PC-9 (cell line): ENCODE measurements around the gene PTPN11. TPM values are rescaled to one million over a fixed set of nuclear protein-coding genes. Genes with fewer than 3 reads are reported as not detected.
"Not testable (repeated sequence)": the region's sequence is repeated elsewhere in the genome, so short reads cannot be mapped to it uniquely, and the experiment has no call there.

ENCODE experiments used
- BruUV-seq: library from RNA; stranded (reverse); fragments of 400-500 nt; replicated peaks from 2 replicates; lab custom pipeline; 2021; lab: Mats Ljungman, UMichigan
- CTCF ChIA-PET: fragments of 300-600 bp; sonication (Branson Sonifier 250); formaldehyde crosslinking; loops from one replicate; lab custom pipeline; 2022; ENCODE audit warnings: antibody characterized with exemption; lab: Charles Lee
- POLR2A ChIA-PET: fragments of 300-600 bp; sonication (Branson Sonifier 250); formaldehyde crosslinking; loops from one replicate; lab custom pipeline; 2022; ENCODE audit warnings: antibody characterized with exemption; ENCODE audit not compliant: unreplicated experiment; lab: Charles Lee
- DNase-seq, 2 experiments: peaks; one replicate each; pipeline versions ENCODE4 v3.0.0 to v3.0.0-alpha.2; 2015 to 2022; ENCODE audit warnings: mixed read lengths in 1 of 2
- H2AFZ ChIP-seq: fragments of 200-600 bp; sonication (generic); 2 replicates; pipeline ENCODE4 v1.8.1; 2017; ENCODE audit warnings: antibody characterized with exemption
- H3F3A ChIP-seq: fragments of 200-600 bp; sonication (generic); 2 replicates; pipeline ENCODE4 v1.8.1; 2017; ENCODE audit warnings: antibody characterized with exemption, mild to moderate bottlenecking, low read depth; ENCODE audit not compliant: insufficient read depth
- H3K27ac ChIP-seq: fragments of 200-600 bp; sonication (generic); 2 replicates; pipeline ENCODE4 v1.6.1; 2016; ENCODE audit warnings: mixed run types
- H3K27me3 ChIP-seq: fragments of 200-600 bp; sonication (generic); 2 replicates; pipeline ENCODE4 v1.6.1; 2016; ENCODE audit warnings: low read depth, mixed run types; ENCODE audit not compliant: insufficient read depth
- H3K36me3 ChIP-seq: fragments of 200-600 bp; sonication (generic); 2 replicates; pipeline ENCODE4 v1.6.1; 2016; ENCODE audit warnings: low read depth, mixed run types
- H3K4me1 ChIP-seq: fragments of 200-600 bp; sonication (generic); replicated peaks from 2 replicates; pipeline ENCODE4 v1.6.1; 2016; ENCODE audit warnings: mixed run types; ENCODE audit not compliant: insufficient read depth
- H3K4me2 ChIP-seq: fragments of 200-600 bp; sonication (generic); 2 replicates; pipeline ENCODE4 v1.6.1; 2017; ENCODE audit warnings: mixed run types
- H3K4me3 ChIP-seq: fragments of 200-600 bp; sonication (generic); 2 replicates; pipeline ENCODE4 v1.6.1; 2016; ENCODE audit warnings: mixed run types
- H3K79me2 ChIP-seq: fragments of 200-600 bp; sonication (generic); 2 replicates; pipeline ENCODE4 v1.6.1; 2017; ENCODE audit warnings: low read depth, mixed run types
- H3K9me2 ChIP-seq: fragments of 200-600 bp; sonication (generic); 2 replicates; pipeline ENCODE4 v1.8.1; 2017; ENCODE audit warnings: mild to moderate bottlenecking; ENCODE audit not compliant: insufficient read depth
- H3K9me3 ChIP-seq: fragments of 200-600 bp; sonication (generic); 2 replicates; pipeline ENCODE4 v1.8.1; 2016; ENCODE audit warnings: low read depth; ENCODE audit not compliant: insufficient read depth
- H4K20me1 ChIP-seq: fragments of 200-600 bp; sonication (generic); 2 replicates; pipeline ENCODE4 v1.8.1; 2017; ENCODE audit not compliant: insufficient read depth
- EZH2 ChIP-seq: fragments of 200-600 bp; sonication (generic); IDR thresholded peaks from 2 replicates; pipeline ENCODE4 v1.8.0; 2017; ENCODE audit warnings: antibody characterized with exemption, low read depth
- intact Hi-C: fragments of 100-400 bp; cut with micrococcal nuclease; formaldehyde crosslinking; loops from one replicate; pipeline ENCODE4 v1.10.0; 2022; ENCODE audit not compliant: unreplicated experiment
- total RNA-seq: library from RNA; stranded (reverse); gene quantifications from 2 replicates; pipeline ENCODE4 v1.2.3, GENCODE V29; 2021
- TF ChIP-seq, protein P1 (sequence below): fragments of 200-600 bp; sonication (generic); conservative IDR thresholded peaks from 2 replicates; pipeline ENCODE4 v1.6.1; 2017; ENCODE audit warnings: mixed run types, antibody characterized with exemption, mild to moderate bottlenecking, moderate library complexity

The PTPN11 gene
- total RNA-seq, 1 experiment from 2014 or later, result 113 TPM

DNA sequence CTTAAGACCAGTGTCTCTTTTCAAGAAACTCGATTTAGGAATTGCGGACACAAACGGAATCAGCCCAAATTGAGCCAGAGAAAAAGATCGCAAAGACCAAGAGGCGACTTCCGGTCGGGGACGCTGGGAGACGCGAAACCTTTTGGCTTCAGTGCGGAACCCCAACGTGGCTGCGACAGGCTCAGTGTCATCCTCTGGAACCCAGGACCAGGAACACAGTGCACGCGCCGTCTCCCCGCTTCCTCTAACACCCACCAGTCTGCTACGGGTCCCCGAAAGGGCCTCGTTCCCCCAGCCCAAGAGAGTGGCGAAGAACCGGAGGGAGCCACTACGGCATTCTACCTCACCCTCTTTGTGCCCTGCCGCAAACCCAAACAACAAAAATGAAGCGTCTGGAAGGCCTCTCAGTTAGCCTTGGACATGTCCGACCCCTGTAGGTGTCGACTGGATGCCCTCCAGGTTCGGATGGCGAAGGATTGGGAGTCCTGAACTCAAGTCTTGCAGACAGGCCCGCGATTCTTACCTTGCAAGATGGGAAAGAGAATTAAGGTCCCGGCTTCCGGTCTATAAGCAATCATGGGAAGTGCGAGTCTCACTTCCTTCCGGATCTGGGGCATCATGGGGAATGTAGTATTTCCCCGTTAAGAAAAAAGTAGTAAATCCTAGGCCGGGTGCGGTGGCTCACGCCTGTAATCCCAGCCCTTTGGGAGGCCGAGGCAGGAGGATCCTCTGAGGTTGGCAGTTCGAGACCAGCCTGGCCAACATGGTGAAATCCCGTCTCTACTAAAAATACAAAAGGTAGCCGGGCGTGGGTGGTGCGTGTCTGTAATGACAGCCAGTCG is 9.5 kb upstream of the PTPN11 start, which contains the start of gene RPL6:
Gene RPL6, minus strand, starts transcription at position 542 of the 842 bp plus-strand sequence. CDS start 949 bp downstream, outside the sequence.
- H3K79me2 ChIP-seq, result peaks cover 32% of the 10 kb centered on the region
- intact Hi-C loops, result no loop called here
- peak; percentile 71 to 91 for DNase-seq
- H3K27ac ChIP-seq, result peak within 1 kb of the TSS; percentile 94
- H3K36me3 ChIP-seq, result peaks cover 39% of the 10 kb centered on the region
- peak within 1 kb of the TSS; percentile 97 for H3K4me2 ChIP-seq
- ChIA-PET POLR2A (no interaction called here), CTCF (no interaction called here)
- H3K9me2 ChIP-seq, result no peaks in the 10 kb centered on the region
- TF ChIP-seq EZH2, result no peak
- peak within 1 kb of the TSS; percentile 71 for H2AFZ ChIP-seq
- H3F3A ChIP-seq, result peaks cover 57% of the 10 kb centered on the region
- H3K4me1 ChIP-seq, result peaks cover 14% of the 10 kb centered on the region
- TSS peak; percentile 78 for BruUV-seq
- H3K4me3 ChIP-seq, result peak within 1 kb of the TSS; percentile 83
- H3K27me3 ChIP-seq, result no peaks in the 10 kb centered on the region
- H4K20me1 ChIP-seq, result peaks cover 44% of the 10 kb centered on the region
- no peaks in the 10 kb centered on the region for H3K9me3 ChIP-seq

DNA sequence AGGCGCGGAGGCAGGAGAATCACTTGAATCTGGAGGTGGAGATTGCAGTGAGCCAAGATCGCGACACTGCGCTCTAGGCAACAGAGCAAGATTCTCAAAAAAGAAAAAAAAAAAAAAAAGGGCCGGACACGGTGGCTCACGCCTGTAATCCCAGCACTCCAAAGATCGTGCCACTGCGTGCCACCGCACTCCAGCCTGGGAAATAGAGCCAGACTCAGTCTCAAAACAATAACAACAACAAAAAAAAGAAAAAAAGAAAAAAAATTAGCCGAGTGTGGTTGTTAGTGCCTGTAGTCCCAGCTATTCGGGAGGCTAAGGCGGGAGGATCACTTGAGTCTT is 8.9 kb upstream of the PTPN11 start:
- H3K9me3 ChIP-seq, result no peaks in the 10 kb centered on the region
- H2AFZ ChIP-seq, result no peak overlapping the region
- H3K79me2 ChIP-seq, result peaks cover 32% of the 10 kb centered on the region
- no peak overlapping the region for H3K4me3 ChIP-seq
- no peaks in the 10 kb centered on the region for H3K9me2 ChIP-seq
- no peak overlapping the region for H3K27ac ChIP-seq
- ChIA-PET CTCF (no interaction called here), POLR2A (no interaction called here)
- peaks cover 33% of the 10 kb centered on the region for H3K36me3 ChIP-seq
- intact Hi-C loops, result loop anchor here (5.0 kb wide), 1 partner anchor 723 kb away; the partner anchor contains the start of genes ACAD10 and BRAP
- H3K4me1 ChIP-seq, result peaks cover 14% of the 10 kb centered on the region
- TF ChIP-seq EZH2, result no peak
- TF ChIP-seq, protein P1, sequence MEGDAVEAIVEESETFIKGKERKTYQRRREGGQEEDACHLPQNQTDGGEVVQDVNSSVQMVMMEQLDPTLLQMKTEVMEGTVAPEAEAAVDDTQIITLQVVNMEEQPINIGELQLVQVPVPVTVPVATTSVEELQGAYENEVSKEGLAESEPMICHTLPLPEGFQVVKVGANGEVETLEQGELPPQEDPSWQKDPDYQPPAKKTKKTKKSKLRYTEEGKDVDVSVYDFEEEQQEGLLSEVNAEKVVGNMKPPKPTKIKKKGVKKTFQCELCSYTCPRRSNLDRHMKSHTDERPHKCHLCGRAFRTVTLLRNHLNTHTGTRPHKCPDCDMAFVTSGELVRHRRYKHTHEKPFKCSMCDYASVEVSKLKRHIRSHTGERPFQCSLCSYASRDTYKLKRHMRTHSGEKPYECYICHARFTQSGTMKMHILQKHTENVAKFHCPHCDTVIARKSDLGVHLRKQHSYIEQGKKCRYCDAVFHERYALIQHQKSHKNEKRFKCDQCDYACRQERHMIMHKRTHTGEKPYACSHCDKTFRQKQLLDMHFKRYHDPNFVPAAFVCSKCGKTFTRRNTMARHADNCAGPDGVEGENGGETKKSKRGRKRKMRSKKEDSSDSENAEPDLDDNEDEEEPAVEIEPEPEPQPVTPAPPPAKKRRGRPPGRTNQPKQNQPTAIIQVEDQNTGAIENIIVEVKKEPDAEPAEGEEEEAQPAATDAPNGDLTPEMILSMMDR, result no peak
- no peak for DNase-seq
- H3F3A ChIP-seq, result peaks cover 51% of the 10 kb centered on the region
- H3K4me2 ChIP-seq, result no peak overlapping the region; the same call in 1 of the 2 replicates
- no TSS peak for BruUV-seq
- no peaks in the 10 kb centered on the region for H3K27me3 ChIP-seq
- H4K20me1 ChIP-seq, result peaks cover 38% of the 10 kb centered on the region

DNA sequence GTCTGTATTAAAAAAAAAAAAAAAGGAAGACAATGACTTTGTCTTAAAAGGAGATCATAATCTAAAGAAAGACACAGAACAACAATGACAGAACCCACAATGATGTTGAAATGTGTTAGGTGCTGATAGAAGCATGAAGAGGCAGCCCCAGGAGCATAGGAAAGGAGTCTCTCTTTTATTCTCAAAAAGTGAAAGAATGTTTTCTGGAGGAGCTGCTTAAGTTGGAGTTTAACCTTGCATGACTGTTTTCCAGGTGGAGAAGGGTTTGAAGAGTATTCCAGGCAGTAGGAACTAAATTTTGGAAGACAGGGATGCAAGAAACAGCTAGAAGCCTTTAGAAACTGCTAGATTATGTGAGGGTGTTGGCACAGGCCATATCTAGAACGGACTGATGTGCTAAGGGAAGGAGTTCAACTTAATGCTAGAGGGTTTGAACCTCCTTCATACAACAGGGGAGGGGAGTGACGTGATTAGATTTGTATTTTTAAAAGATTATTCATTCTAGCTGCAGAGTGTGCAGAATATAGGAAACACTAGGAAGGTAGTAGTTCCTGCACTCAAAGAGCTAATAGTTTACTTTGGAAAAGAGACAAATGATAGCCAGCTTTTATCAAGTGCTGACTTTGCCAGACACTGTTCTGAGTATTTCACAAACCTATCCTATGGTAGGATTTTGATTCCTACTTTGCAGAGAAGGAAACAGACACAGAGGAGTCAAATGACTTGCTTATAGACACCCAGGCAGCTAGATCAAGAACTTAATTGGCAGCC is 4.7 kb upstream of the PTPN11 start:
- no peak overlapping the region for H3K27ac ChIP-seq
- no peak overlapping the region for H3K4me3 ChIP-seq
- no peak for DNase-seq
- H3K9me3 ChIP-seq, result no peaks in the 10 kb centered on the region
- no peaks in the 10 kb centered on the region for H3K9me2 ChIP-seq
- intact Hi-C loops, result loop anchor here (5.0 kb wide), 1 partner anchor 727 kb away; the partner anchor contains the start of genes ACAD10 and BRAP
- ChIA-PET POLR2A (interaction anchor here (0.6 kb wide), 2 partner anchors 14 to 753 kb away, joined by 3 to 4 read pairs; no protein-coding TSS in a partner anchor), CTCF (no interaction called here)
- TF ChIP-seq EZH2, result no peak
- TF ChIP-seq, protein P1, result no peak
- no peaks in the 10 kb centered on the region for H4K20me1 ChIP-seq
- no peaks in the 10 kb centered on the region; the same call in 1 of the 2 replicates for H3K4me1 ChIP-seq
- no peak overlapping the region for H2AFZ ChIP-seq
- no peak overlapping the region for H3K4me2 ChIP-seq
- H3F3A ChIP-seq, result peaks cover 21% of the 10 kb centered on the region; the same call in 1 of the 2 replicates
- no peaks in the 10 kb centered on the region for H3K36me3 ChIP-seq
- H3K79me2 ChIP-seq, result peaks cover 12% of the 10 kb centered on the region
- BruUV-seq, result no TSS peak
- no peaks in the 10 kb centered on the region for H3K27me3 ChIP-seq

DNA sequence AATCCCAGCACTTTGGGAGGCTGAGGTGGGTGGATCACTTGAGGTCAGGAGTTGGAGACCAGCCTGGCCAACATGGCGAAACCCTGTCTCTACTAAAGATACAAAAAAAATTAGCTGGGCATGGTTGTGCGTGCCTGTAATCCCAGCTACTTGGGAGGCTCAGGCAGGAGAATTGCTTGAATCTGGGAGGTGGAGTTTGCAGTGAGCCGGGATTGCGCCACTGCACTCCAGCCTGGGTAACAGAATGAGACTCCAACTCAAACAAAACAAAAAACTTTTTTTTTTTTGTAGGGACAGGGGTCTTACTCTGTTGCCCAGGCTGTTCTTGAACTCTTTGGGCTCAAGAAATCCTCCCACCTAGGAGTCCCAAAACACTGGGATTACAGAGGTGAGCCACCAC is 3.3 kb upstream of the PTPN11 start:
- H3K4me3 ChIP-seq, CTCF ChIA-PET, H3K27ac ChIP-seq, BruUV-seq, H4K20me1 ChIP-seq, H3K36me3 ChIP-seq, H3K27me3 ChIP-seq, DNase-seq, H3K9me2 ChIP-seq, H3K9me3 ChIP-seq, POLR2A ChIA-PET, H2AFZ ChIP-seq, H3K4me2 ChIP-seq, H3K4me1 ChIP-seq: not testable (repeated sequence)
- peaks cover 21% of the 10 kb centered on the region for H3K79me2 ChIP-seq
- intact Hi-C loops, result loop anchor here (5.0 kb wide), 1 partner anchor 403 kb away; the partner anchor contains the start of genes ERP29 and TMEM116
- H3F3A ChIP-seq, result peaks cover 17% of the 10 kb centered on the region; the same call in 1 of the 2 replicates
